GM18499 (cell line): ENCODE measurements around the gene LRRC4B.

Experiments
- ATAC-seq: cut with Tn5 transposase; IDR thresholded peaks from one replicate; pipeline ENCODE4 v1.9.1; 2021; ENCODE audit warnings: moderate number of reproducible peaks; ENCODE audit not compliant: insufficient read depth, unreplicated experiment

Gene LRRC4B

GRCh38 chr19:50511069-50511822 is 57.0 kb downstream of the LRRC4B start, which contains the start of gene JOSD2:
Gene JOSD2, minus strand, starts transcription at chr19:50511191. Its CDS starts 760 bp downstream, at chr19:50510431.
- peak; percentile 61 for ATAC-seq

- ATAC-seq, result no peak
Observed at GRCh38 chr19:50510700-50511068, 57.6 kb downstream of the LRRC4B start.

GRCh38 chr19:50510121-50510670 is 58.0 kb downstream of the LRRC4B start:
- ATAC-seq, result no peak

GRCh38 chr19:50509366-50509765 is 58.9 kb downstream of the LRRC4B start:
- no peak for ATAC-seq

GRCh38 chr19:50508843-50509190 is 59.4 kb downstream of the LRRC4B start:
- no peak for ATAC-seq

- no peak for ATAC-seq
Observed at GRCh38 chr19:50507376-50507775, 60.9 kb downstream of the LRRC4B start.

- no peak for ATAC-seq
Observed at GRCh38 chr19:50506700-50507099, 61.5 kb downstream of the LRRC4B start.

GRCh38 chr19:50505856-50506611 is 62.2 kb downstream of the LRRC4B start:
- ATAC-seq, result no peak

- no peak for ATAC-seq
Observed at GRCh38 chr19:50501568-50502475, 66.4 kb downstream of the LRRC4B start.

- no peak for ATAC-seq
Observed at GRCh38 chr19:50501186-50501567, 67.1 kb downstream of the LRRC4B start.

- no peak for ATAC-seq
Observed at GRCh38 chr19:50500753-50501151, 67.5 kb downstream of the LRRC4B start.

- ATAC-seq, result no peak
Observed at GRCh38 chr19:50500060-50500752, 68.0 kb downstream of the LRRC4B start.

- ATAC-seq, result no peak
Observed at GRCh38 chr19:50498219-50499056, 69.8 kb downstream of the LRRC4B start.

- no peak for ATAC-seq
Observed at GRCh38 chr19:50497022-50497405, 71.2 kb downstream of the LRRC4B start.

- ATAC-seq, result no peak
Observed at GRCh38 chr19:50496189-50497021, 71.8 kb downstream of the LRRC4B start.

- ATAC-seq, result no peak
Observed at GRCh38 chr19:50495020-50495531, 73.2 kb downstream of the LRRC4B start.

GRCh38 chr19:50494186-50495019 is 73.8 kb downstream of the LRRC4B start:
- no peak for ATAC-seq
